BJ (cell line): Measurements from ENCODE around the gene TFAP2E. TPM values are rescaled to one million over a fixed set of nuclear protein-coding genes. Genes with fewer than 3 reads are reported as not detected.

Experiments used
- CTCF ChIA-PET: fragments of 350-600 bp; formaldehyde crosslinking; extraction: SDS; loops from one replicate; lab custom pipeline; 2021; ENCODE audit warnings: antibody characterized with exemption, inconsistent platforms; lab: Yijun Ruan, JAX
- POLR2A ChIA-PET: fragments of 300-600 bp; sonication (Branson Sonifier 250); formaldehyde crosslinking; extraction: SDS; loops from one replicate; lab custom pipeline; 2021; ENCODE audit warnings: antibody characterized with exemption; lab: Charles Lee
- DNase-seq: peaks from one replicate; pipeline ENCODE4 v3.0.0-alpha.2; 2011; ENCODE audit warnings: low read depth
- H3K27me3 ChIP-seq: 2 replicates; pipeline ENCODE4 v1.6.0; 2011; ENCODE audit warnings: low read length; ENCODE audit not compliant: control insufficient read depth, insufficient read depth
- H3K36me3 ChIP-seq: 2 replicates; pipeline ENCODE4 v1.5.1; 2011; ENCODE audit warnings: low read length; ENCODE audit not compliant: control insufficient read depth, insufficient read depth
- H3K4me3 ChIP-seq: 2 replicates; pipeline ENCODE4 v1.5.1; 2011; ENCODE audit warnings: low read depth, mild to moderate bottlenecking, control low read depth, low read length
- polyA plus RNA-seq: library from polyadenylated mRNA; depleted of rRNA; stranded (reverse); fragments of >200 nt; gene quantifications from 2 replicates; pipeline ENCODE4 v1.2.3, GENCODE V29; 2011
- TF ChIP-seq, protein P1 (sequence below): IDR thresholded peaks from 2 replicates; pipeline ENCODE4 v1.5.1; 2011; ENCODE audit warnings: low read depth, mild to moderate bottlenecking, control low read depth, inconsistent platforms, low read length, moderate library complexity; ENCODE audit not compliant: insufficient read depth

Gene TFAP2E
- polyA plus RNA-seq, 1 experiment, result 0.07 TPM

DNA sequence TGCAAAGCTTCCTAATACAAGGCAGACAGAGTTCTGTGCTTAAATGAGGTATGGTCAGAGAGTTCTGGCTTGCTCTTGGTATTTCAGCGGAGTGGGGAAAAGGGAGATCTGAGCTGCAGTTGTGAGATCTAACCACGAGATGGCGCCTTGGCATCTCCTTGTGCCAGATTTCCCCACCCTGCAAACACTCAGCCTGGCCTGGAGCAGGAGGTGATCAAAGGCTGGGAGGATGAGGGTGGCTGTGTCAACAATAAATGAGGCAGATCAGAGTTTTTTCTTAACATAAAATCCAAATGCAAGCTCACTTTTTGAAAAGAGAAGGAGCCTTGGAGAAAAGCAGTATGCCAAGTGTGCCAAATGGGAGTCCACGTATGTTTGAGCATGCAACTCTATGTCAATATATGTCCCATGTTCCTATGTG, 4.1 kb upstream of the TFAP2E start:
- peaks cover 9% of the 10 kb centered on the region; the same call in 1 of the 2 replicates for H3K36me3 ChIP-seq
- no peak overlapping the region for H3K4me3 ChIP-seq
- TF ChIP-seq, protein P1, sequence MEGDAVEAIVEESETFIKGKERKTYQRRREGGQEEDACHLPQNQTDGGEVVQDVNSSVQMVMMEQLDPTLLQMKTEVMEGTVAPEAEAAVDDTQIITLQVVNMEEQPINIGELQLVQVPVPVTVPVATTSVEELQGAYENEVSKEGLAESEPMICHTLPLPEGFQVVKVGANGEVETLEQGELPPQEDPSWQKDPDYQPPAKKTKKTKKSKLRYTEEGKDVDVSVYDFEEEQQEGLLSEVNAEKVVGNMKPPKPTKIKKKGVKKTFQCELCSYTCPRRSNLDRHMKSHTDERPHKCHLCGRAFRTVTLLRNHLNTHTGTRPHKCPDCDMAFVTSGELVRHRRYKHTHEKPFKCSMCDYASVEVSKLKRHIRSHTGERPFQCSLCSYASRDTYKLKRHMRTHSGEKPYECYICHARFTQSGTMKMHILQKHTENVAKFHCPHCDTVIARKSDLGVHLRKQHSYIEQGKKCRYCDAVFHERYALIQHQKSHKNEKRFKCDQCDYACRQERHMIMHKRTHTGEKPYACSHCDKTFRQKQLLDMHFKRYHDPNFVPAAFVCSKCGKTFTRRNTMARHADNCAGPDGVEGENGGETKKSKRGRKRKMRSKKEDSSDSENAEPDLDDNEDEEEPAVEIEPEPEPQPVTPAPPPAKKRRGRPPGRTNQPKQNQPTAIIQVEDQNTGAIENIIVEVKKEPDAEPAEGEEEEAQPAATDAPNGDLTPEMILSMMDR, result peak; percentile 86
- DNase-seq, result no peak
- peaks cover 2% of the 10 kb centered on the region; the same call in 1 of the 2 replicates for H3K27me3 ChIP-seq
- CTCF ChIA-PET, result interaction anchor here (0.6 to 5.9 kb wide), 24 partner anchors 9 to 211 kb away, joined by 3 to 161 read pairs (median 4); partner anchors contain the start of gene CLSPN
- POLR2A ChIA-PET, result no interaction called here

DNA sequence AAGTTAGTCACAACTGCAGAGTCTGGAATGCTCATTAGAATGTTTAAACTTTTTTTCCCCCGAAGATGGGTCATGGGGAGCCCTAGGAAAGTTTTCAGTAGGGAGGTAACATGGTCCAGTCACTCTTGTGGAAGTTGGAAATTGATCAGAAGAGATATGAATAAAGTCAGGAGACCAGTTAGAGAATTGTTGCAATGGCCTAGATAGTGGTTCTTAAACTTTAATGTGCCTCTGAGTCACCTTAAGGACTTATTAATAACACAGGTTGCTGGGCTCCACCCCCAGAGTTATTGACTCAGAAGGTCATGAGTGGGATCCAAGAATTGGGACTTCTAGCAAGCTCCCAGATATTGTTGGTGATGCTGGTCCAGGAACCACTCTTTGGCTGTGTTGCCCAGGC, 3.2 kb upstream of the TFAP2E start:
- CTCF ChIA-PET, result interaction anchor here (0.8 to 5.2 kb wide), 6 partner anchors 19 to 214 kb away, joined by 3 to 68 read pairs (median 8); no protein-coding TSS in a partner anchor

GRCh38 chr1:35570589-35571137, 2.5 kb upstream of the TFAP2E start:
- POLR2A ChIA-PET, result no interaction called here
- no peak for DNase-seq
- TF ChIP-seq, protein P1, result no peak
- CTCF ChIA-PET, result interaction anchor here (0.6 to 5.2 kb wide), 8 partner anchors 18 to 214 kb away, joined by 3 to 68 read pairs (median 8); no protein-coding TSS in a partner anchor
- Histone ChIP-seq H3K36me3 (peaks cover 4% of the 10 kb centered on the region; the same call in 1 of the 2 replicates), H3K4me3 (no peak overlapping the region), H3K27me3 (peaks cover 2% of the 10 kb centered on the region; the same call in 1 of the 2 replicates)

More for the DNA sequence above, 3.2 kb upstream of the TFAP2E start:
- H3K4me3 ChIP-seq, result no peak overlapping the region
- POLR2A ChIA-PET, result interaction anchor here (0.6 kb wide), 1 partner anchor 70 kb away, joined by 3 read pairs; no protein-coding TSS in a partner anchor
- H3K36me3 ChIP-seq, result peaks cover 7% of the 10 kb centered on the region; the same call in 1 of the 2 replicates
- no peak for DNase-seq
- peaks cover 2% of the 10 kb centered on the region; the same call in 1 of the 2 replicates for H3K27me3 ChIP-seq
- TF ChIP-seq, protein P1, result no peak

GRCh38 chr1:35571263-35571662, 1.9 kb upstream of the TFAP2E start:
- no peak overlapping the region for H3K4me3 ChIP-seq
- peaks cover 2% of the 10 kb centered on the region; the same call in 1 of the 2 replicates for H3K27me3 ChIP-seq
- ChIA-PET POLR2A (no interaction called here), CTCF (interaction anchor here (0.6 to 5.2 kb wide), 9 partner anchors 23 to 204 kb away, joined by 3 to 68 read pairs (median 6); no protein-coding TSS in a partner anchor)
- peaks cover 4% of the 10 kb centered on the region; the same call in 1 of the 2 replicates for H3K36me3 ChIP-seq
- DNase-seq, result no peak
- TF ChIP-seq, protein P1, result no peak

- Histone ChIP-seq H3K27me3 (peaks cover 2% of the 10 kb centered on the region; the same call in 1 of the 2 replicates), H3K36me3 (no peaks in the 10 kb centered on the region; the same call in 1 of the 2 replicates), H3K4me3 (no peak overlapping the region)
- ChIA-PET POLR2A (no interaction called here), CTCF (interaction anchor here (1.1 to 5.2 kb wide), 8 partner anchors 13 to 203 kb away, joined by 3 to 68 read pairs (median 4); no protein-coding TSS in a partner anchor)
- DNase-seq, result no peak
- TF ChIP-seq, protein P1, result no peak
Measured at GRCh38 chr1:35572296-35572695, 818 bp upstream of the TFAP2E start.
